Natural killer cell treated with Interleukin-12 subunit alpha and Interleukin-12 subunit beta and Interleukin-15 and Interleukin-18, amount 100 ng/mL, for 72 hours (primary cell): Measurements from ENCODE around the gene ECHS1. TPM values are rescaled to one million over a fixed set of nuclear protein-coding genes. Genes with fewer than 3 reads are reported as not detected.
"Not testable (repeated sequence)": the region's sequence is repeated elsewhere in the genome, so short reads cannot be mapped to it uniquely, and the experiment has no call there.

Source experiments
- ATAC-seq, 2 donors: fragments of 150-1000 bp; cut with Tn5 transposase in 1 of 2; sonication (Bioruptor Pico), chemical (Tn5 transposase) in 1 of 2; 2 replicates each; pipeline ENCODE4 v1.10.0; 2021
- DNase-seq: peaks from one replicate; pipeline ENCODE4 v3.0.0; 2022; ENCODE audit warnings: low spot score
- H3K27ac Mint-ChIP-seq, 2 donors: 1 replicate in 1 of 2; 2 replicates in 1 of 2; pipeline ENCODE4 v1.8.0; 2022; ENCODE audit warnings: mixed read lengths in 2 of 2, mild to moderate bottlenecking in 1 of 2, moderate library complexity in 1 of 2
- H3K27me3 Mint-ChIP-seq, 2 donors: 1 replicate in 1 of 2; 2 replicates in 1 of 2; pipeline ENCODE4 v1.8.0; 2022; ENCODE audit warnings: mixed read lengths in 2 of 2
- H3K36me3 Mint-ChIP-seq: one replicate; pipeline ENCODE4 v1.8.0; 2022; ENCODE audit warnings: mixed read lengths
- H3K4me1 Mint-ChIP-seq, 2 donors: 1 replicate in 1 of 2; 2 replicates in 1 of 2; pipeline ENCODE4 v1.8.0; 2022; ENCODE audit warnings: low read depth in 2 of 2, mixed read lengths in 2 of 2, mild to moderate bottlenecking in 1 of 2
- H3K4me3 Mint-ChIP-seq: one replicate; pipeline ENCODE4 v1.8.0; 2022; ENCODE audit warnings: mixed read lengths
- H3K9me3 Mint-ChIP-seq: 2 replicates; pipeline ENCODE4 v1.8.0; 2022; ENCODE audit warnings: mixed read lengths
- total RNA-seq, 2 donors: library from RNA; stranded (reverse); gene quantifications; one replicate each; pipeline ENCODE4 v1.2.3, GENCODE V29; 2022

The ECHS1 gene
- total RNA-seq: 10 to 100 TPM; 44.5 to 52.7 TPM

- Mint-ChIP-seq H3K36me3 (no peaks in the 10 kb centered on the region), H3K9me3 (no peaks in the 10 kb centered on the region), H3K27me3 (no peaks in the 10 kb centered on the region), H3K27ac (peak within 1 kb of the TSS; percentile 11 to 72), H3K4me1 (peaks cover 6 to 9% of the 10 kb centered on the region in 2 donors), H3K4me3 (peak within 1 kb of the TSS; percentile 89)
- DNase-seq (peak; percentile 98), ATAC-seq (peak; percentile 99)
These were observed at the start of gene ECHS1 for GRCh38 chr10:133373174-133374090. Gene ECHS1 (minus strand): TSS chr10:133373354. CDS start chr10:133373333, 21 bp downstream.

- H3K4me3 Mint-ChIP-seq: no peak overlapping the region
These were observed 49.2 kb upstream of the ECHS1 start for GRCh38 chr10:133422223-133422806.

GRCh38 chr10:133421336-133422222 lies 48.4 kb upstream of the ECHS1 start:
- Mint-ChIP-seq H3K9me3 (no peaks in the 10 kb centered on the region), H3K27ac (no peak overlapping the region), H3K36me3 (no peaks in the 10 kb centered on the region), H3K4me3 (no peak overlapping the region), H3K4me1 (peaks cover 0 to 4% of the 10 kb centered on the region in 2 donors), H3K27me3 (no peaks in the 10 kb centered on the region)
- ATAC-seq (no peak), DNase-seq (no peak)

More at GRCh38 chr10:133422223-133422806, 49.2 kb upstream of the ECHS1 start:
- no peak for ATAC-seq
- H3K36me3 Mint-ChIP-seq: no peaks in the 10 kb centered on the region
- peaks cover 0 to 4% of the 10 kb centered on the region in 2 donors for H3K4me1 Mint-ChIP-seq
- no peak overlapping the region for H3K27ac Mint-ChIP-seq
- no peaks in the 10 kb centered on the region for H3K9me3 Mint-ChIP-seq
- DNase-seq: no peak
- H3K27me3 Mint-ChIP-seq: no peaks in the 10 kb centered on the region

GRCh38 chr10:133420579-133420978 lies 47.4 kb upstream of the ECHS1 start:
- no peaks in the 10 kb centered on the region for H3K27me3 Mint-ChIP-seq
- no peak overlapping the region for H3K4me3 Mint-ChIP-seq
- no peak overlapping the region for H3K27ac Mint-ChIP-seq
- peaks cover 0 to 6% of the 10 kb centered on the region in 2 donors for H3K4me1 Mint-ChIP-seq
- DNase-seq (no peak), ATAC-seq (no peak)
- no peaks in the 10 kb centered on the region for H3K9me3 Mint-ChIP-seq
- peaks cover 7% of the 10 kb centered on the region for H3K36me3 Mint-ChIP-seq

- Mint-ChIP-seq H3K4me1 (peaks cover 0 to 6% of the 10 kb centered on the region in 2 donors), H3K27ac (no peak overlapping the region), H3K36me3 (peaks cover 13% of the 10 kb centered on the region), H3K4me3 (no peak overlapping the region), H3K9me3 (no peaks in the 10 kb centered on the region), H3K27me3 (no peaks in the 10 kb centered on the region)
- ATAC-seq (no peak), DNase-seq (no peak)
These were observed 46.9 kb upstream of the ECHS1 start for GRCh38 chr10:133420028-133420427.

- ATAC-seq (no peak), DNase-seq (no peak)
- H3K4me3 Mint-ChIP-seq: no peak overlapping the region
- H3K27me3 Mint-ChIP-seq: no peaks in the 10 kb centered on the region
- H3K4me1 Mint-ChIP-seq: peaks cover 0 to 6% of the 10 kb centered on the region in 2 donors
- H3K36me3 Mint-ChIP-seq: peaks cover 13% of the 10 kb centered on the region
- H3K27ac Mint-ChIP-seq: no peak overlapping the region
- H3K9me3 Mint-ChIP-seq: no peaks in the 10 kb centered on the region
These were observed 46.2 kb upstream of the ECHS1 start for GRCh38 chr10:133419211-133419950.

GRCh38 chr10:133418289-133418993 lies 45.3 kb upstream of the ECHS1 start:
- Mint-ChIP-seq H3K4me1 (peaks cover 0 to 6% of the 10 kb centered on the region in 2 donors), H3K27ac (no peak overlapping the region), H3K9me3 (peaks cover 2% of the 10 kb centered on the region), H3K4me3 (no peak overlapping the region), H3K27me3 (no peaks in the 10 kb centered on the region), H3K36me3 (peaks cover 17% of the 10 kb centered on the region)
- DNase-seq (no peak), ATAC-seq (no peak)

- Mint-ChIP-seq H3K4me3 (no peak overlapping the region), H3K27ac (no peak overlapping the region), H3K36me3 (peaks cover 44% of the 10 kb centered on the region), H3K27me3 (no peaks in the 10 kb centered on the region), H3K4me1 (peaks cover 0 to 9% of the 10 kb centered on the region in 2 donors), H3K9me3 (peaks cover 13% of the 10 kb centered on the region)
- ATAC-seq (no peak), DNase-seq (no peak)
These were observed 42.6 kb upstream of the ECHS1 start for GRCh38 chr10:133415752-133416151.

- DNase-seq, ATAC-seq, H3K27ac Mint-ChIP-seq, H3K27me3 Mint-ChIP-seq, H3K4me3 Mint-ChIP-seq: not testable (repeated sequence)
- Mint-ChIP-seq H3K36me3 (peaks cover 57% of the 10 kb centered on the region), H3K9me3 (peaks cover 13% of the 10 kb centered on the region), H3K4me1 (peaks cover 5 to 14% of the 10 kb centered on the region in 2 donors)
These were observed 41.2 kb upstream of the ECHS1 start for GRCh38 chr10:133414401-133414800.

- H3K27me3 Mint-ChIP-seq: no peaks in the 10 kb centered on the region
- no peak overlapping the region for H3K4me3 Mint-ChIP-seq
- ATAC-seq (no peak), DNase-seq (no peak)
- H3K27ac Mint-ChIP-seq: no peak overlapping the region
- peaks cover 13% of the 10 kb centered on the region for H3K9me3 Mint-ChIP-seq
- peaks cover 76% of the 10 kb centered on the region for H3K36me3 Mint-ChIP-seq
- peaks cover 18 to 22% of the 10 kb centered on the region in 2 donors for H3K4me1 Mint-ChIP-seq
These were observed 39.2 kb upstream of the ECHS1 start for GRCh38 chr10:133412381-133412711.

GRCh38 chr10:133411523-133412380 lies 38.6 kb upstream of the ECHS1 start:
- Mint-ChIP-seq H3K4me3 (no peak overlapping the region), H3K9me3 (peaks cover 13% of the 10 kb centered on the region), H3K4me1 (peaks cover 22 to 23% of the 10 kb centered on the region in 2 donors), H3K36me3 (peaks cover 76% of the 10 kb centered on the region), H3K27me3 (no peaks in the 10 kb centered on the region), H3K27ac (no peak overlapping the region)
- no peak for ATAC-seq
- no peak for DNase-seq
